Nucleus accumbens (tissue), 56 donors: Measurements from ENCODE around the gene P4HA1.
"Not testable (repeated sequence)": the region's sequence is repeated elsewhere in the genome, so short reads cannot be mapped to it uniquely, and the experiment has no call there.

ENCODE experiments used
- DNase-seq, 56 donors: peaks; one replicate each; lab custom pipeline; 2025; lab: John Stamatoyannopoulos, UW

Gene P4HA1

DNA sequence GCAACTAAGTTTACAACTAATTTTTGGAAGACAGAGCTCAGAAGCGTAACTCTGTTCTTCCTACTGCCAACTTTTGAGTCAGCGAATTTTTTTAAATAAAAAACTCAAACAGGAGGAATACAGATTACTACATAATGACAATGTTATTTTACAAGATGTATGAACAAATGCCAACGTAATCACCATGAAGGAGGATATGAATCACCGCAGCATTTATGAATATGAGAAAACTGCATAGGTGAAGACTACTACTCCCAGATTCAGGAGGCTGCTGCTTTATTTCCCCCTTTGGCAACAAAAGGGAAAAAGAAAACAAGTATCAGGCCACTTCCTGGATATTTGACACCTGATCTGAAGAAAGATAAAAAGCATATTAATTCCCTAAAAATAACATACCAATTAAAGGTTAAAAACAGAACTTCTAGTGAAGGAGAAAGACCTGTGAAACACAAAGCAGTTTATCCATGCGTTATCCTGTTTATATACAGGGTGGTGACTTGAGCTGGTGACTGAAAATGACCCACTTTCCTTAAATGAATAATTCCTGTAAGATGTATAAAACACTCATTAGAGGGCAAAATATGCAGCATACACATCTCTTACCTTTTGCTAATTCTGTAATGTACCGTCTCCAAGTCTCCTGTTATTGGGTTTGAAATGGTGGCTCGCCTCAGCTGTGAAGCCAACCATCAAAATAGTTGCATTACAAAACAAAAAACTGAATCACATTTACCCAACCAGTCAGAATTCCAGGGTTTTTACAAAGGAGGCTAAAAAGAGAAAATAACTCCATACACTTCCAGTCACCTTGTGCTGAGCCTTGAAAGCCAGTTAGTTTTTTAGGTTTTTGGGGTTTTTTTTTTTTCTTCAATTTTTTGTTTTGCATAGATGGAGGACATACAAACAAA, 52.0 kb downstream of the P4HA1 start:
- DNase-seq, result no peak

DNA sequence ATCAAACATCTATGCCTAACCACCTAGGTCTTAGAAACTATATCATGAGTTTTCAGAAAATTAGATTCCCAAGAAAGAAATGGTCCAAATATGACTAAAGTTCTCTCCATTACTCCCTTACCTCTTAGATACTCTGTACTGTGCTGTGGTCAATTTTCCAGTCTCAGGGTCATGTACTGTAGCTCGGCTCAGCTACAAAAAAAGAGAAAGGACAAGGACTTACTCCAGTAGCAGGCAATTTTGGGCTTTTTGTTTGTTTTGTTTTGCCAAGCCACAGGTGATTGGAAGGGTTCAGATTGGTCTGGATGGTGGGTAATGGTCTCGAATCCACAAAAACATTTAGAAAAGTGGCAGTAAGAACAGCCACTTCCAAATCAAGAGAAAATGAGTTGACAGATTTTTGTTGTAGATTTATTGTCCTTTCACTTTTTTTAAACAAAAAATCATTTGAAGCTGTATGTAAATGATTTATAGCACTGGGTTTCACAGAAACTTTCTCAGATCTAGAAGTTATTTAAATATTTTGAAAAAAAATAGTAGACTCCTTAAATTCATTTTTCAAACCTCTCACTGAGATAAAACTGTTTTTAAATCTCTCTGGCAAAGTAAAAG, 52.8 kb downstream of the P4HA1 start:
- DNase-seq, result no peak

- DNase-seq, result no peak
Measured at GRCh38 chr10:73043319-73043718, 53.3 kb downstream of the P4HA1 start.

DNA sequence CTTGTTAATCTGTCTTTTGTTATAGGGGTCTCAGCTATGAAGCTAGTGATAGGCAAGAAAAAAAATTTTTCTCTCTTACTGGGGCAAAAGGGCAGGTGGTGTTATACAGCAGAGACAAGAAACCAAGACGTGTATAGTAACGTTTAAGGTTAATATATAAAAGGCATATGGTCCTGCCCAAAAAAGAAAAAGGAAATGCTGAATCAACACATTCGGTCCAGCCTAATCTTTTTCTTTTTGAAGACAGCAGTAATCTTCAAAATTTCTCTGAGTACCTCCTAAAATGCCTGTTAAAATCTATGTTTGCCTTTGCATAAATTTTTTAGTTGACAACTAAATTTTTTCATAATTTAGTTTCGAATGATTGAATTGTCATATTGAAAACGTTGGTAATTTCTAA, 54.5 kb downstream of the P4HA1 start:
- no peak for DNase-seq

GRCh38 chr10:73039635-73040034, 57.0 kb downstream of the P4HA1 start:
- no peak for DNase-seq

DNA sequence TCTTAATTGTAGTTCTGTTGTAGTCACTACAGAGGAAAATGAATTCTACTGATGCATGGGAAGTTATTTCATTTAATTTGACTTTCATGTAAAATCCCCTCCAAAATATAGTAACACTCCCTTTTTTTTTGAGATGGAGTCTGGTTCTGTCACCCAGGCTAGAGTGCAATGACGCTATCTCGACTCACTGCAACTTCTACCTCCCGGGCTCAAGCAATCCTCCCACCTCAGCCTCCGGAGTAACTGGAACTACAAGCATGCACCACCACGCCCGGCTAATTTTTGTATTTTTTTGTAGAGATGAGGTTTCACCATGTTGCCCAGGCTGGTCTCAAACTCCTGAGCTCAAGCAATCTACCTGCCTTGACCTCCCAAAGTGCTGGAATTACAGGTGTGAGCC, 60.4 kb downstream of the P4HA1 start:
- DNase-seq, result not testable (repeated sequence)

GRCh38 chr10:73032536-73032935, 64.1 kb downstream of the P4HA1 start:
- peak in 10 of 56 donors; percentile 4 to 42 (median 10) for DNase-seq

- not testable (repeated sequence) for DNase-seq
Measured at GRCh38 chr10:73026623-73027022, 70.0 kb downstream of the P4HA1 start.

DNA sequence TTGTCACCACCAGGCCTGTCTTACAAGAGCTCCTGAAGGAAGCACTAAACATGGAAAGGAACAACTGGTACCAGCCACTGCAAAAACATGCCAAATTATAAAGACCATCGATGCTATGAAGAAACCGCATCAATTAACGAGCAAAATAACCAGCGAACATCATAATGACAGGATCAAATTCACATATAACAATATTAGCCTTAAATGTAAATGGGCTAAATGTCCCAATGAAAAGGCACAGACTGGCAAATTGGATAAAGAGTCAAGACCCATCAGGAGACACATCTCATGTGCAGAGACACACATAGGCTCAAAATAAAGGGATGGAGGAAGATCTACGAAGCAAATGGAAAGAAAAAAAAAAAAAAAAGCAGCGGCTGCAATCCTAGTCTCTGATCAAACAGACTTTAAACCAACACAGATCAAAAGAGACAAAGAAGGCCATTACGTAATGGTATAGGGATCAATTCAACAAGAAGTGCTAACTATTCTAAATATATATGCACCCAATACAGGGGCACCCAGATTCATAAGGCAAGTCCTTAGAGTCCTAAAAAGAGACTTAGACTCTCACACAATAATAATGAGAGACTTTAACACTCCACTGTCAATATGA, 73.1 kb downstream of the P4HA1 start:
- DNase-seq, result not testable (repeated sequence)

DNA sequence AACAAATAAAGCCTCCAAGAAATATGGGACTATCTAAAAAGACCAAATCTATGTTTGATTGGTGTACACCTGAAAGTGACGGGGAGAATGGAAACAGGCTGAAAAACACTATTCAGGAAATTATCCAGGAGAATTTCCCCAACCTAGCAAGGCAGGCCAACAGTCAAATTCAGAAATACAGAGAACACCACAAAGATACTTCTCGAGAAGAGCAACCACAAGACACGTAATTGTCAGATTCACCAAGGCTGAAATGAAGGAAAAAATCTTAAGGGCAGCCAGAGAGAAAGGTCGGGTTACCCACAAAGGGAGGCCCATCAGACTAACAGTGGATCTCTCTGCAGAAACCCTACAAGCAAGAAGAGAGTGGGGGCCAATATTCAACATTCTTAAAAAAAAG, 73.7 kb downstream of the P4HA1 start:
- not testable (repeated sequence) for DNase-seq

- DNase-seq, result not testable (repeated sequence)
Measured at GRCh38 chr10:73021538-73022164, 75.0 kb downstream of the P4HA1 start.

GRCh38 chr10:73021050-73021449, 75.6 kb downstream of the P4HA1 start:
- DNase-seq, result no peak

- no peak for DNase-seq
Measured at GRCh38 chr10:73019100-73019499, 77.6 kb downstream of the P4HA1 start.

GRCh38 chr10:73018632-73019031, 78.0 kb downstream of the P4HA1 start:
- DNase-seq, result no peak

- DNase-seq, result no peak
Measured at GRCh38 chr10:73017955-73018480, 78.6 kb downstream of the P4HA1 start.

DNA sequence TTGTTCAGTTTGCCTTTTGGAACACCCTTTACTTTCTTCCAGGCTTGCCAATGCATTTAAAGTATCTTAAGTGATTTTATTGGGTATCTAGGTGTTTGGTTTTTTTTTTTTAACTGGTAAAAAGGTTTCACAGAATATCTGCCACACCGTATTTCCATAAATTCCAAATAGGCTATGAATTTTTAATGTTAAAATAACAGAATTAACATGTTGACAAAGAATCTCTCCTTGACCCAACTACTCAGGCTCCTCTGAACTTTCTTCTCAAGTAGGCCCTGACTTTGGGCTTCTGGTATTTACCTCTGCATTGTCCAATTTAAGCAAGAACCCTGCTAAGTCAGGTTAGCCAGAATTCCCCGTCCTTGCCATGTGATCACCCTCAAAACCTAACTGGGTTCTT, 80.9 kb downstream of the P4HA1 start:
- no peak for DNase-seq

DNA sequence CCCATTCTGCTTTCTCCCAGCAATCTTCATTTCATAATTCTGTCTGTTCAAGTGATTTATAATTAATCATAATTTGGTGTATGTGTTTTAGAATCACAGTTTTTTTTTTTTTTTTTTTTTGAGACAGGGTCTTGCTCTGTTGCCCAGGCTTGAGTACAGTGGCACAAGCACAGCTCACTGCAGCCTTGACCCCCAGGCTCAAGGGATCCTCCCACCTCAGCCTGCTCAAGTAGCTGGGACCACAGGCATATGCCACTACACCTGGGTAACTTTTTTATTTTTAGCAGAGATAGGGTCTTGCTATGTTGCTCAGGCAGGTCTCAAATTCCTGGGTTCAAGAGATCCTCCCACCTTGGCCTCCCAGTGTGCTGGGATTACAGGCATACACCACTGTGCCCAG, 92.8 kb downstream of the P4HA1 start:
- no peak for DNase-seq

- no peak for DNase-seq
Measured at GRCh38 chr10:73000973-73001372, 95.7 kb downstream of the P4HA1 start.

GRCh38 chr10:72997099-72997498, 99.6 kb downstream of the P4HA1 start:
- no peak for DNase-seq

- DNase-seq, result not testable (repeated sequence)
Measured at GRCh38 chr10:72995459-72995858, 101.2 kb downstream of the P4HA1 start.

GRCh38 chr10:72989771-72990170, 106.9 kb downstream of the P4HA1 start:
- DNase-seq, result not testable (repeated sequence)
